ENCODE results near the gene LGALS13. TPM values are rescaled to one million over a fixed set of nuclear protein-coding genes. Genes with fewer than 3 reads are reported as not detected.

Gene LGALS13
- total RNA-seq, 1 experiment from 2014 or later, result not detected

DNA sequence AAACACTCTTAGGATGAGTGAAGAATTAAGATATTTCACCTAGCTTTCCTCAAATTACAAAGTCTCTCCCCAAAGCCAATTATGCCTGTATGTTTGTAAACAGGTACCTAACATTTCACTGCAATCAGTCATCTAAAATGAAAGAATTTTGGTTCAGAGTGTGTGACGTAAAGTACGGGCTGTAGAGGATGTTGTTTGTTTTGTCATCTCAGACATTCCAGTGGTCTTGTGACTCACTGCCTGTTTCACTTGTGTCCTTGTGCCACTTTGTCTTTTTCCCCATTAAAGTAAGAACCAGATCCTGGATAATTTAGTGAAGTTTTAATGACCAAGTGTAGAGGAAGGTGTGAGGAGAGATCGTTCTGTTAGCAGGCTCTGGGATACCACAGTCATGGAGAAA, 33.7 kb upstream of the LGALS13 start:
- peak; percentile 25 for DNase-seq (ENCODE audit: unreplicated experiment)
- CTCF ChIA-PET, result no interaction called here
- peaks cover 6% of the 10 kb centered on the region for H3K9me3 Mint-ChIP-seq (ENCODE audit: unreplicated experiment)
- POLR2A ChIA-PET, result no interaction called here
- H3K4me1 Mint-ChIP-seq (ENCODE audit: insufficient read depth, unreplicated experiment), result peaks cover 7% of the 10 kb centered on the region
- H3K36me3 Mint-ChIP-seq (ENCODE audit: insufficient read depth, unreplicated experiment), result no peaks in the 10 kb centered on the region
- no peak overlapping the region for H3K27ac Mint-ChIP-seq (ENCODE audit: low read depth, unreplicated experiment)
- intact Hi-C loops (cut with micrococcal nuclease), result no loop called here
- no peak overlapping the region for H3K4me3 Mint-ChIP-seq (ENCODE audit: unreplicated experiment)
- TF ChIP-seq, protein P1, sequence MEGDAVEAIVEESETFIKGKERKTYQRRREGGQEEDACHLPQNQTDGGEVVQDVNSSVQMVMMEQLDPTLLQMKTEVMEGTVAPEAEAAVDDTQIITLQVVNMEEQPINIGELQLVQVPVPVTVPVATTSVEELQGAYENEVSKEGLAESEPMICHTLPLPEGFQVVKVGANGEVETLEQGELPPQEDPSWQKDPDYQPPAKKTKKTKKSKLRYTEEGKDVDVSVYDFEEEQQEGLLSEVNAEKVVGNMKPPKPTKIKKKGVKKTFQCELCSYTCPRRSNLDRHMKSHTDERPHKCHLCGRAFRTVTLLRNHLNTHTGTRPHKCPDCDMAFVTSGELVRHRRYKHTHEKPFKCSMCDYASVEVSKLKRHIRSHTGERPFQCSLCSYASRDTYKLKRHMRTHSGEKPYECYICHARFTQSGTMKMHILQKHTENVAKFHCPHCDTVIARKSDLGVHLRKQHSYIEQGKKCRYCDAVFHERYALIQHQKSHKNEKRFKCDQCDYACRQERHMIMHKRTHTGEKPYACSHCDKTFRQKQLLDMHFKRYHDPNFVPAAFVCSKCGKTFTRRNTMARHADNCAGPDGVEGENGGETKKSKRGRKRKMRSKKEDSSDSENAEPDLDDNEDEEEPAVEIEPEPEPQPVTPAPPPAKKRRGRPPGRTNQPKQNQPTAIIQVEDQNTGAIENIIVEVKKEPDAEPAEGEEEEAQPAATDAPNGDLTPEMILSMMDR (IDR thresholded peaks at IDR 0.05; ENCODE audit: unreplicated experiment), result no peak
- H3K27me3 Mint-ChIP-seq (ENCODE audit: insufficient read depth, unreplicated experiment), result peaks cover 23% of the 10 kb centered on the region
- BruUV-seq (replicated peaks), result no TSS peak

- CTCF ChIA-PET, result interaction anchor here (1.0 kb wide), 1 partner anchor 31 kb away, joined by 3 read pairs; no protein-coding TSS in a partner anchor
- intact Hi-C loops (cut with micrococcal nuclease), result no loop called here
- no peak overlapping the region for H3K4me3 Mint-ChIP-seq (ENCODE audit: unreplicated experiment)
- POLR2A ChIA-PET, result no interaction called here
- BruUV-seq (replicated peaks), result no TSS peak
- H3K4me1 Mint-ChIP-seq (ENCODE audit: insufficient read depth, unreplicated experiment), result no peaks in the 10 kb centered on the region
- H3K36me3 Mint-ChIP-seq (ENCODE audit: insufficient read depth, unreplicated experiment), result no peaks in the 10 kb centered on the region
- DNase-seq (ENCODE audit: unreplicated experiment), result no peak
- no peak overlapping the region for H3K27ac Mint-ChIP-seq (ENCODE audit: low read depth, unreplicated experiment)
- TF ChIP-seq, protein P1 (IDR thresholded peaks at IDR 0.05; ENCODE audit: unreplicated experiment), result no peak
- peaks cover 10% of the 10 kb centered on the region for H3K9me3 Mint-ChIP-seq (ENCODE audit: unreplicated experiment)
- H3K27me3 Mint-ChIP-seq (ENCODE audit: insufficient read depth, unreplicated experiment), result peaks cover 36% of the 10 kb centered on the region
Measured at GRCh38 chr19:39582442-39582841, 19.9 kb upstream of the LGALS13 start.

DNA sequence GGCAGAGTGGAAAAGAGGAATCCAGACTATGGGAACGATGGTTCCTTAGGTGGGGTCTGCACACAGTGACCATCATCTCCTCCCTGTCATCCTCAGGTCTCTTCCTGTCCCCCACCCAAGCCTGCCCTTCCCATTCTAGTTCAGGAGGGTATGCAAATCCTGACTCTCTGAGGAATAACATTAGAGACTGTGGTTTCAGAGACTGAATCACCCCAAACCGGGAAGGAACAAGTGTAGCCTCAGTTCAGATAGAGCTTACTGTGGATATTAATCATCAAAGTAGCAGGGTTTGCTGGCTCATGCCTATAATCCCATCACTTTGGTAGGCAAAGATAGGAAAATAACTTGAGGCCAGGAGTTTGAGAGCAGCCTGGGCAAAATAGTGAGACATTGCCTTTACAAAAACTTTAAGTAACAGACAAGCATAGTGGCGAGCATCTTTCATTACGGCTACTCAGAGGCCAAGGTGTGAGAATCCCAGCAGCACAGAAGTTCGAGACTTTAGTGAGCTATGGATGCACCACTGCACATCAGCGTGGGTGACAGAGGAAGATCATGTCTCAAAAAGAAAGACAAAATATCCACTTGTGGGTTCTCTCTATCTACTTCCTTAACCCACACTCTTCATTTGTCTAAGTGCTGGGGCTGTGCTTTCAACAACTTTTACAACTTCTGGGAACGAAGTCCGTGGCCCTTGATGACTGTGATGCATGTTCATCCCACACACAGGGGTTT, 19.3 kb upstream of the LGALS13 start:
- no peak overlapping the region for H3K4me3 Mint-ChIP-seq (ENCODE audit: unreplicated experiment)
- TF ChIP-seq, protein P1 (IDR thresholded peaks at IDR 0.05; ENCODE audit: unreplicated experiment), result no peak
- H3K27ac Mint-ChIP-seq (ENCODE audit: low read depth, unreplicated experiment), result no peak overlapping the region
- ChIA-PET CTCF (interaction anchor here (1.0 kb wide), 1 partner anchor 31 kb away, joined by 3 read pairs; no protein-coding TSS in a partner anchor), POLR2A (no interaction called here)
- H3K27me3 Mint-ChIP-seq (ENCODE audit: insufficient read depth, unreplicated experiment), result peaks cover 30% of the 10 kb centered on the region
- peaks cover 10% of the 10 kb centered on the region for H3K9me3 Mint-ChIP-seq (ENCODE audit: unreplicated experiment)
- intact Hi-C loops (cut with micrococcal nuclease), result no loop called here
- BruUV-seq (replicated peaks), result no TSS peak
- DNase-seq (ENCODE audit: unreplicated experiment), result no peak
- H3K4me1 Mint-ChIP-seq (ENCODE audit: insufficient read depth, unreplicated experiment), result no peaks in the 10 kb centered on the region
- H3K36me3 Mint-ChIP-seq (ENCODE audit: insufficient read depth, unreplicated experiment), result no peaks in the 10 kb centered on the region

GRCh38 chr19:39587496-39587895, 14.8 kb upstream of the LGALS13 start:
- H3K9me3 Mint-ChIP-seq (ENCODE audit: unreplicated experiment), result no peaks in the 10 kb centered on the region
- ChIA-PET POLR2A (interaction anchor here (0.8 kb wide), 1 partner anchor 73 kb away, joined by 3 read pairs; no protein-coding TSS in a partner anchor), CTCF (no interaction called here)
- peak; percentile 23 for DNase-seq (ENCODE audit: unreplicated experiment)
- H3K27ac Mint-ChIP-seq (ENCODE audit: low read depth, unreplicated experiment), result no peak overlapping the region
- no TSS peak for BruUV-seq (replicated peaks)
- intact Hi-C loops (cut with micrococcal nuclease), result no loop called here
- no peaks in the 10 kb centered on the region for H3K4me1 Mint-ChIP-seq (ENCODE audit: insufficient read depth, unreplicated experiment)
- no peaks in the 10 kb centered on the region for H3K27me3 Mint-ChIP-seq (ENCODE audit: insufficient read depth, unreplicated experiment)
- no peaks in the 10 kb centered on the region for H3K36me3 Mint-ChIP-seq (ENCODE audit: insufficient read depth, unreplicated experiment)
- H3K4me3 Mint-ChIP-seq (ENCODE audit: unreplicated experiment), result no peak overlapping the region
- TF ChIP-seq, protein P1 (IDR thresholded peaks at IDR 0.05; ENCODE audit: unreplicated experiment), result no peak
